Brain pericyte (primary cell): ENCODE data around the gene IRAG1.
"Not testable (repeated sequence)": the region's sequence is repeated elsewhere in the genome, so short reads cannot be mapped to it uniquely, and the experiment has no call there.

Source experiments
- DNase-seq: peaks from one replicate; pipeline ENCODE4 v3.0.0-alpha.2; 2012; ENCODE audit warnings: low read depth, low spot score

Gene IRAG1

DNA sequence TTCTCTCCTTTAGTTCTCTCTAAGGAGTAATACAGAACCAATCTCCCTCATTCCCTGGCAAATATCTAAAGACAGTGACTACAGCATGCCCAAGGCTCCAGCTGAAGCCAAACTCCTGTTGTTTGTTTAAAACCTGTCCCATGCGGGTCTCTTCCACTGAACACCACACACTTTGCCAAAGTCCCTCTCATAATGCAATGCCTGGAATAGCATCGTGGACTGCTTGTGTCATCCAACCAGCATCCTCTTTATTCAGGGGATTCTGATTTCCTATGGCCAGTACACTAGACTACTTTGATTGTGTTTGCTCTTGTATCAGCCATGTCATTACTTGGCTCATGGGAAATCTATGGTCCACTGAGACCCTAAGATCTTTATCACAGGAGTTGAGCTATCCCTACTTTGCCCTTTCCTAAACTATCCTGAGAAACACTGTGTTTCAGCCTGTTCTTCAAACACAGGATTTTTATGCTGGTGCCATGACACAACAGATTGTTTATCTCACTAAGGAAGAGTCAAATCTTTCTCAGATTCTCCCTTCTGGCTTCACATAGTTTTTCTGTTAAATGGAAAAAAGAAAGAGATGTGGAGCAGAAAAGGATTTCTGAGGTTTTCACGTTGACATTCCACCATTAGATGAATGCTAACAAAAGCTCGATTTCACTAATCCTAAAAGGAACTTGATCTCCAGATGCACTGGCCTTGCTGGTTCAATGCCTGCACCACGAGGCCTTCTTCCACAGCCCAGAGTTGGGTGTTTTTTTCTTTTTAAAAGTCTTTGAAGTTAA lies 15.9 kb upstream of the IRAG1 start:
- DNase-seq: no peak

GRCh38 chr11:10708131-10708530 lies 14.6 kb upstream of the IRAG1 start:
- no peak for DNase-seq

GRCh38 chr11:10701982-10702381 lies 8.4 kb upstream of the IRAG1 start:
- no peak for DNase-seq

GRCh38 chr11:10699072-10699471 lies 5.5 kb upstream of the IRAG1 start:
- DNase-seq: no peak

DNA sequence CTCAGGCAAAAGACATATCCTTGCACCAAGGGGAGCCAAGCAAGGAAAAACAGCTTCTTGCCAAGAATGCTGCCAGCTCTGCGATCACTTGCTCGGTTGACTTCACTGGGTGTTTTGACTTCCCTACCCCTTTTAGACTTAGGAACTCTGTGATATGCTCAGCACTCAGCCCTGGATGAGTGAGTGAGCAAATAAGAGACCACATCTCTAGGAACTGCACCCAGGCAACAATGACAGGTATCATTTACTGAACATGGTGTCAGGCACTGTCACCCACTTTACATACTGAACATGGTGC lies 3.7 kb upstream of the IRAG1 start:
- peak; percentile 54 for DNase-seq

- DNase-seq: no peak
These were observed 3.1 kb upstream of the IRAG1 start for GRCh38 chr11:10696468-10697322.

- no peak for DNase-seq
These were observed 2.3 kb upstream of the IRAG1 start for GRCh38 chr11:10695833-10696232.

DNA sequence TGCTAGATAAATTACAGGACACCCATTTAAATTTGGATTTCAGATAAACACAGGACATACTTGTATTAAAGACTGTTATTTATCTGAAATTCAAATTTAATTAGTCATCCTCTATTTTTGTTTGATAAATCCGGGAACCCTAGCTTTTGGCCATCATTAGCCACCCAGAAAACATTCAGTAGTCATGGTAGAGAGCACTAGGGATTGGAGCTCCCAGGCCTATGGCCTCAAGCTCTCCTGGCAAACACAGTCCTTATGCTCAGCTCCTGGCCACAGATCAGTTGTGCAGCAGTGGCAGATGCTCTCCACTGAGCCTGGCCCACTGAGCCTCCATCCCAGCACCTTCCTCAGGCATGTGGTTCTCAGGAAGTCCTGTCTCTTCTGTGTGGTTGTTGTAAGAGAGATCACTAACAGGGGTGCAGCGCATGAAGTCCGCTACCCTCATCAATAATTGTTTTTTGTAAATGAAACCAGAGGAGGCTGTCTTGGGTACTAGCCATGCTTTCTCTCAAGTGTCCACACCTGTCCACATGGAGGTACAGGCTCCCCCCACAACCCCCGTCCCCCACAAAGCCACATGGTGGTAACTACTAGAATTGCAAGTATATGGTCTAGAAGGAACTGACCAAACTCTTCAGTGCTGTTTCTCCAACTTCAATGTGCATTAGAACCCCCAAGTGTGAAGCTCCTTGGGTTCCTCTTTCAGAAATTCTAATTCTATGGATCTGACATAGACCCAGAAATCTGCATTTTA lies 1.1 kb upstream of the IRAG1 start:
- DNase-seq: no peak

DNA sequence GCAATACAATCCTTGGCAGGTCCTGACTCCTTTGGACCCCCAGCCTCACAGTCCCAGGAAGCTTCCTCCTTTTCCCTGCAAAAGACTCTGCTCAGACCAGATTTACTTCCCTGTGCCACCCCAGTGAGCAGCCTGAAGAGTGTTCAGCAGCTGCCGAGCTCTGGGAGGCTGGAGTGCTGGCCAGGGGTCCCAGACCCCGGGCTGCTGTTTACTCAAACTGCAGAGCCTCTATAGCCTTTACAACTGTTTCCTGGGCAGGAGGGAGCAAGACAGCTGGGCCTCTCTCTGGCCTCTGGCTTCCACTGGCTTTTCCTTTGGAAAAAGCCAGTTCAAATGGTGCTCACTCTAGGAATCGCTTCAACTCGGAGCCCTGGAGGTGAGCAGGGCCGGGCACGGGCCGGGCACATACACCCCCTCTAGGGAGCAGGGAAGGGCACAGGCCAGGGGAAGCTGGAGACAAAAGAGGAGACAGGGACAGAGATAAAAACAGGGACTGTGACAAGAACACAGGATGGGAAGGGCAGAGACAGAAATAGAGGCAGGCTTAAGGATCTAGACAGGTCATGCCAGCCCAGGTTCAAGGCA lies 932 bp downstream of the IRAG1 start:
- DNase-seq: no peak

- DNase-seq: no peak
These were observed 5.2 kb downstream of the IRAG1 start for GRCh38 chr11:10688401-10688800.

- no peak for DNase-seq
These were observed 7.2 kb downstream of the IRAG1 start for GRCh38 chr11:10686311-10686710.

GRCh38 chr11:10683429-10683828 lies 10.1 kb downstream of the IRAG1 start:
- no peak for DNase-seq

DNA sequence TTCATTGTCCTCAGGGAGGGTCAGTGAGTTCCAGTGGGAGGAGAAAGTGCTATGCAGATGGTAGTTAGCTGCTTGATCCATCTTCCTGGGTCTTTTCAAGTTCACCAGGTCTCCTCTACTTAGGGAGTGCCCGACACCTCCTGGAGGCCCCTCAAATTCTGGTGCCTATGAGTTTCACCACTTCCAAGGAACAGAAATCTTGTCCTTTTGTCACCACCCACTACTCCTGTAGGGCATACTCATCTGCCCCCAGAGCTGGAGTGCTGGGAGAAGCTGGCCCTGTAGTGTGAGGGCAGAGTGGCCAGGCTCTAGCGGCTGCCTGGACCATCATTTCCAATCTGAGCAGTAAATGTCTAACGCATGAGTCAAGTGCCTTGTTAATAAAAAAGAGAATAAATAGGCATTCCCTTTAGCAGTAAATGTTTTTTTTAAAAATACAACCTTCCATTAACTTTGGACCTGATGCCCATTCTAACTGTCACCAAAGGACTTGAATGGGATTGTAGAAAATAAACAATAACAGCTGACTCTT lies 12.5 kb downstream of the IRAG1 start:
- no peak for DNase-seq

DNA sequence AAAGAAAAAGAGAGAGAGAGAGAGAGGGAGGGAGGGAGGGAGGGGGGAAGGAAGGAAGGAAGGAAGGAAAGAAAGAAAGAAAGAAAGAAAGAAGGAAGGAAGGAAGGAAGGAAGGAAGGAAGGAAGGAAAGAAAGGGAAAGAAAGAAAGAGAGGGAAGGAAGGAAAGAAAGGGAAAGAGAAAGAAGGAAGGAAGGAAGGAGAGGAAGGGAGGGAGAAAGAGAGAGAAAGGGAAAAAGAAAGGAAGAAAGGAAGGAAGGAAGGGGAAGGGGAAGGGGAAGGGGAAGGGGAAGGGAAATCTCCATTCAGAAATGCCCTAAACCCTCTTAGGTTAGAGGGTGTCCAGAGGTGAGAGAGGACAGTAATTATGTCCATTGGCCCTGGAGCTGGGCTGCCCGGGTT lies 13.3 kb downstream of the IRAG1 start:
- DNase-seq: not testable (repeated sequence)

GRCh38 chr11:10679644-10680043 lies 13.9 kb downstream of the IRAG1 start:
- no peak for DNase-seq

DNA sequence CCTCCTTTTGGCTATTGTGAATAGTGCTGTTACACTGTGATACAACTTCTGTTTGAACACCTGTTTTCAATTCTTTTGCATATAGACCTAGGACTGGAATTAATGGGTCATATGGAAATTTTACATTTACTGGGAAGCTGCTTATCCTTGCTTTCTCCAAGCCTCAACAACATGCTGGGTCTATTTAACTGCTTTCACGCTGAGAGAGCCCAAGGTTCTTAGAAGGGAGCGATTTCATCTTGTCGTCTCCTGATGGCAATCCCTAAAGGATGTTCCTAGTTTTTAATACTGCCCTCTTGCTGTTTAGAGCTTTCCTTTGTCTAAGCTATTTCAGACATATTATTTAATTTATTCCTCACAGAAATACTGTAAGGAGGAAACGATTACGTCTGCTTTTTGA lies 15.5 kb downstream of the IRAG1 start:
- DNase-seq: no peak

GRCh38 chr11:10676919-10677318 lies 16.6 kb downstream of the IRAG1 start:
- no peak for DNase-seq

GRCh38 chr11:10674911-10675440 lies 18.6 kb downstream of the IRAG1 start:
- no peak for DNase-seq

DNA sequence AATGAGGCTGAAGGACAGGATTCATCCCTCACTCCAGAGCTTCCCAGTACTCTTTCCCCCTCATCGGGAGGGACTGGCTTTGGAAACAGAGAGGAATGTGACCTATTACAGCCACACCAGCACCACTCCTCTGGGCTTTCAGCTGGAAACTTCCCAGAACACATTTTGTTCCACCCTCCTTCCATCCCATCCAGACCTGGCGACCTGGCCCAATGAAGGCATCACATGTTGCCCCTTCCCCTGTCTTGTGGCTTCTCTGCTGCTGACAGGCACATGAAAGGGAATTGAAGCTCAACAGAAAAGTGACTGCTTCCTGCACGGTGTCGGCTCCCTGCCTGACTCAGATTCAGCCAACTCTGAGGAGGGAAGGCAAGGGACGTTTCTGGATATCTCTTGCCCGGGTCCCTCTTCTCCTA lies 19.1 kb downstream of the IRAG1 start:
- no peak for DNase-seq

- no peak for DNase-seq
These were observed 20.0 kb downstream of the IRAG1 start for GRCh38 chr11:10673501-10674062.

- DNase-seq: no peak
These were observed 23.5 kb downstream of the IRAG1 start for GRCh38 chr11:10670099-10670498.
